ENCODE measurements around the gene TGIF2. TPM values are rescaled to one million over a fixed set of nuclear protein-coding genes. Genes with fewer than 3 reads are reported as not detected.

TGIF2 gene
- total and polyA plus RNA-seq, 2 of the 13 experiments (the other 11 are each of a cell fraction or from before 2014, with no cell fraction given), result 41.3 to 53.9 TPM

DNA sequence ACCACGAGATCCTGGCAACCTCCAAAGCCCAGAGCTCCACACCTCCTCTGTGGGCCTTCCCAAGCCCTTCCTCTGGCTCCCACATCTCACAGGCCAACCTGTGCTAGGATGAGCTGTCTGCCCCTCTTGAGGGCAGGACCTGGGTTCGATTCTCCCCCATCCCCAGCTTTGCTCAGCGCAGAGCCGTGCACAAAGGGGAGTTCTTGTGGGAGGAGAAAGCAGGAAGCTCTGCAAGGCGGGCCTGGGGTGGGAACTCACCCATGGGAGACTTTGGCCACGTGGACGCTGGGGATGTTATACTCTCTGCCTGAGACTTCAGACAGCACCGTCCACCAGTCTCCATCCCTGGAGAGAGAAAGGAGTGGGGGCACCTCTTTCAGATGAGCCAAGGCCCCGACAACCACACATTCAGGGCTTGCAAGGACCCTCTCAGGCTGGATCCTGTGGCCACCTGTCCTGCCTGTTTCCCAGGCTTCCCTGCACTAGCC lies 59.9 kb downstream of the TGIF2 start (continued):
- TF ChIP-seq, protein P1, sequence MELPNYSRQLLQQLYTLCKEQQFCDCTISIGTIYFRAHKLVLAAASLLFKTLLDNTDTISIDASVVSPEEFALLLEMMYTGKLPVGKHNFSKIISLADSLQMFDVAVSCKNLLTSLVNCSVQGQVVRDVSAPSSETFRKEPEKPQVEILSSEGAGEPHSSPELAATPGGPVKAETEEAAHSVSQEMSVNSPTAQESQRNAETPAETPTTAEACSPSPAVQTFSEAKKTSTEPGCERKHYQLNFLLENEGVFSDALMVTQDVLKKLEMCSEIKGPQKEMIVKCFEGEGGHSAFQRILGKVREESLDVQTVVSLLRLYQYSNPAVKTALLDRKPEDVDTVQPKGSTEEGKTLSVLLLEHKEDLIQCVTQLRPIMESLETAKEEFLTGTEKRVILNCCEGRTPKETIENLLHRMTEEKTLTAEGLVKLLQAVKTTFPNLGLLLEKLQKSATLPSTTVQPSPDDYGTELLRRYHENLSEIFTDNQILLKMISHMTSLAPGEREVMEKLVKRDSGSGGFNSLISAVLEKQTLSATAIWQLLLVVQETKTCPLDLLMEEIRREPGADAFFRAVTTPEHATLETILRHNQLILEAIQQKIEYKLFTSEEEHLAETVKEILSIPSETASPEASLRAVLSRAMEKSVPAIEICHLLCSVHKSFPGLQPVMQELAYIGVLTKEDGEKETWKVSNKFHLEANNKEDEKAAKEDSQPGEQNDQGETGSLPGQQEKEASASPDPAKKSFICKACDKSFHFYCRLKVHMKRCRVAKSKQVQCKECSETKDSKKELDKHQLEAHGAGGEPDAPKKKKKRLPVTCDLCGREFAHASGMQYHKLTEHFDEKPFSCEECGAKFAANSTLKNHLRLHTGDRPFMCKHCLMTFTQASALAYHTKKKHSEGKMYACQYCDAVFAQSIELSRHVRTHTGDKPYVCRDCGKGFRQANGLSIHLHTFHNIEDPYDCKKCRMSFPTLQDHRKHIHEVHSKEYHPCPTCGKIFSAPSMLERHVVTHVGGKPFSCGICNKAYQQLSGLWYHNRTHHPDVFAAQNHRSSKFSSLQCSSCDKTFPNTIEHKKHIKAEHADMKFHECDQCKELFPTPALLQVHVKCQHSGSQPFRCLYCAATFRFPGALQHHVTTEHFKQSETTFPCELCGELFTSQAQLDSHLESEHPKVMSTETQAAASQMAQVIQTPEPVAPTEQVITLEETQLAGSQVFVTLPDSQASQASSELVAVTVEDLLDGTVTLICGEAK (IDR thresholded peaks at IDR 0.05), result no peak
- TF ChIP-seq, protein P1 (CRISPR knock-in tag; IDR thresholded peaks at IDR 0.05), result no peak
- TF ChIP-seq ARNT2 (CRISPR knock-in tag; IDR thresholded peaks at IDR 0.05; ENCODE audit: low read depth) (no peak), AGO1 (IDR thresholded peaks at IDR 0.05; ENCODE audit: low read depth, low read length, poor library complexity, severe bottlenecking) (no peak), RELA (CRISPR knock-in tag; IDR thresholded peaks at IDR 0.05) (no peak), RARG (CRISPR knock-in tag; IDR thresholded peaks at IDR 0.05; ENCODE audit: low read depth) (no peak), SATB2 (CRISPR knock-in tag; IDR thresholded peaks at IDR 0.05) (no peak), ZFP36 (IDR thresholded peaks at IDR 0.05; ENCODE audit: borderline replicate concordance, low read depth, low read length, partially characterized antibody) (no peak), TOPORS (CRISPR knock-in tag; IDR thresholded peaks at IDR 0.05) (no peak), ZNF431 (CRISPR knock-in tag; IDR thresholded peaks at IDR 0.05; ENCODE audit: borderline replicate concordance, low read depth) (no peak), ZNF354B (CRISPR knock-in tag; IDR thresholded peaks at IDR 0.05) (no peak), SIN3B (IDR thresholded peaks at IDR 0.05; ENCODE audit: low read length) (no peak), PHF20 (CRISPR knock-in tag; IDR thresholded peaks at IDR 0.05) (no peak), SMAD1 (CRISPR knock-in tag; IDR thresholded peaks at IDR 0.05; ENCODE audit: borderline replicate concordance, low read depth) (peak; percentile 71; the same call in 1 of the 2 replicates), ELF1 (CRISPR knock-in tag; IDR thresholded peaks at IDR 0.05) (peak; percentile 33; the same call in 1 of the 2 replicates), ZNF605 (CRISPR knock-in tag; IDR thresholded peaks at IDR 0.05) (no peak; the same call in 1 of the 2 replicates), RFX5 (IDR thresholded peaks at IDR 0.05; ENCODE audit: low read depth, low read length) (no peak), ZNF180 (CRISPR knock-in tag; IDR thresholded peaks at IDR 0.05; ENCODE audit: borderline replicate concordance, low read depth) (no peak)
- TF ChIP-seq, protein P2, sequence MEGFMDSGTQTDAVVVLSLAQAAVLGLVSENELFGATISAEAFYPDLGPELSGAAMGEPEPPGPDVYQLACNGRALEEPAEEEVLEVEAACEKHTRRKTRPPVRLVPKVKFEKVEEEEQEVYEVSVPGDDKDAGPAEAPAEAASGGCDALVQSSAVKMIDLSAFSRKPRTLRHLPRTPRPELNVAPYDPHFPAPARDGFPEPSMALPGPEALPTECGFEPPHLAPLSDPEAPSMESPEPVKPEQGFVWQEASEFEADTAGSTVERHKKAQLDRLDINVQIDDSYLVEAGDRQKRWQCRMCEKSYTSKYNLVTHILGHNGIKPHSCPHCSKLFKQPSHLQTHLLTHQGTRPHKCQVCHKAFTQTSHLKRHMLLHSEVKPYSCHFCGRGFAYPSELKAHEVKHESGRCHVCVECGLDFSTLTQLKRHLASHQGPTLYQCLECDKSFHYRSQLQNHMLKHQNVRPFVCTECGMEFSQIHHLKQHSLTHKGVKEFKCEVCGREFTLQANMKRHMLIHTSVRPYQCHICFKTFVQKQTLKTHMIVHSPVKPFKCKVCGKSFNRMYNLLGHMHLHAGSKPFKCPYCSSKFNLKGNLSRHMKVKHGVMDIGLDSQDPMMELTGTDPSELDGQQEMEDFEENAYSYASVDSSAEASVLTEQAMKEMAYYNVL (CRISPR knock-in tag; IDR thresholded peaks at IDR 0.05; ENCODE audit: borderline replicate concordance), result no peak; the same call in 1 of the 2 replicates
